CD4-positive, alpha-beta T cell treated with Interleukin-15 for 1 hour (primary cell): Measurements from ENCODE around the gene BORCS6.
"Not testable (repeated sequence)": the region's sequence is repeated elsewhere in the genome, so short reads cannot be mapped to it uniquely, and the experiment has no call there.

Experiments
- DNase-seq: peaks from one replicate; pipeline ENCODE4 v3.0.0-alpha.2; 2020

The BORCS6 gene

GRCh38 chr17:8189711-8190477 is at the start of gene BORCS6:
TSS of gene BORCS6 (minus strand) at chr17:8190180. CDS start at chr17:8190140, 40 bp downstream.
- DNase-seq = peak; percentile 98

- DNase-seq = no peak
These were observed 47.9 kb upstream of the BORCS6 start for GRCh38 chr17:8237886-8238285.

GRCh38 chr17:8237175-8237574 is 47.2 kb upstream of the BORCS6 start:
- no peak for DNase-seq

DNA sequence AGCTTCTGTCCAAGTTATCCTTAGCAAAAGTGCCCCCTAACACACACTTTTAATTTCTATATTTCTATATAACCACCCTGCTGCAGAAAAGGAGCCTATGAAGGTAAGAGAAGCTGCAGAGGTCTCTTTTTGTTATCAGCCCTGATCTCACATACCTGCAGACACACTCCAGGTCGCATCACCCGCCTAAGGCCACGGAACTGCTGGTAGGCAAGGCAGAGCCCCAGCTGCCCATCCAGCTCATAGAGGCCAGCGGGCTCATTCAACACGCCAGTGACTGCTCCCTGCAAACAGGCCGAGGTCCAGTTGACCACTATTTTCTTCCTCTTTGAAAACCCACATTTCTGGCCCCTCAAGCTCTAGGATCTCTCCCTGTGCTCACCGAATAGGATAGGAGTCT is 45.7 kb upstream of the BORCS6 start:
- DNase-seq = no peak

- no peak for DNase-seq
These were observed 44.6 kb upstream of the BORCS6 start for GRCh38 chr17:8234361-8235270.

DNA sequence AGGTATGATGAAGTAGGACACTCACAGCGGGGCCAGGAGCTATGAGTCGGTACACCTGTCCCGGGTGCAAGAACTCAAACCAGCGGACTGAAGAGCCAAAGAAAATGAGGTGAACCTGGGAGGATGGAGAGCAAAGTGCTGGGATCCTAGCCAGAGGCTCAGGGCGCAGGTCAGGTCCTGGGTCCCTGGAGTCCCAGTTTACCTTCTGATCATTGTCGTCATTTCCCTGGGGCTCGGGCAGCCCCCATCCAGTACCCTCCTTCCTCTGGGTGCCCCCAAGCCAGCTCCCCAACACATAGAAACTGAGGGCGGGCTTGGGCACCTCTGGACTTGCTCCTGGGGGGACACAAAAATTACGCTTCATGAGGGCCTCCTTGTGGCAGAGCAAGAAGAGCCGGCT is 41.7 kb upstream of the BORCS6 start:
- DNase-seq = no peak

GRCh38 chr17:8227238-8227581 is 37.2 kb upstream of the BORCS6 start:
- DNase-seq = no peak

DNA sequence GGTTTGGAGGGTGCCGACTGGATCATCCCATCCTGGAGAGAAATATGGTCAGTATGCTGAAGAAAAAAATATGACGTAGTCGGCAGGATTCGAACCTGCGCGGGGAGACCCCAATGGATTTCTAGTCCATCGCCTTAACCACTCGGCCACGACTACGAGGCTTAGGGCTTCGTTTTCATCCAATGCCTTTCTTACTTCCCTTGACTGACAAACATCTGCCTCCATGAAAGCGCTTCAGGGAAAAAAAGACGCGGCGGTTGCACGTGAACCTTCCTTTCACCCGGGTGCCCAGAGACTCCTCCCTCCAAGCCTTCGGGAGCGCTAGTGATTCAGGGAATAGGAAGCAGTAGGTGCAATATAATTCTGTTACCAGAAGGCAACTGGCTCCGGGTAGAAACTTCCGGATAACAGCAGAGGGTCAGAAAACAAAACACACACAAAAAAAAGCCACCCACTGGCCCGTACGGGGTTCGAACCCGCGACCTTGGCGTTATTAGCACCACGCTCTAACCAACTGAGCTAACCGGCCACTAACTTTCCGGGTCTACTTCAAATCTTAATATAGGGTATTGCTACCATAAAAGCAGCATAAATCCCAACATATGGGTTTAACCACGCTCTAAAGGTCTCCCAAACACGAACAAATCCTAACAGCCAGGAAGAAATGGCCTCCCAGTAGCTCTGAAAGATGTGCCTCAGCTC is 36.7 kb upstream of the BORCS6 start:
- peak; percentile 59 for DNase-seq

DNA sequence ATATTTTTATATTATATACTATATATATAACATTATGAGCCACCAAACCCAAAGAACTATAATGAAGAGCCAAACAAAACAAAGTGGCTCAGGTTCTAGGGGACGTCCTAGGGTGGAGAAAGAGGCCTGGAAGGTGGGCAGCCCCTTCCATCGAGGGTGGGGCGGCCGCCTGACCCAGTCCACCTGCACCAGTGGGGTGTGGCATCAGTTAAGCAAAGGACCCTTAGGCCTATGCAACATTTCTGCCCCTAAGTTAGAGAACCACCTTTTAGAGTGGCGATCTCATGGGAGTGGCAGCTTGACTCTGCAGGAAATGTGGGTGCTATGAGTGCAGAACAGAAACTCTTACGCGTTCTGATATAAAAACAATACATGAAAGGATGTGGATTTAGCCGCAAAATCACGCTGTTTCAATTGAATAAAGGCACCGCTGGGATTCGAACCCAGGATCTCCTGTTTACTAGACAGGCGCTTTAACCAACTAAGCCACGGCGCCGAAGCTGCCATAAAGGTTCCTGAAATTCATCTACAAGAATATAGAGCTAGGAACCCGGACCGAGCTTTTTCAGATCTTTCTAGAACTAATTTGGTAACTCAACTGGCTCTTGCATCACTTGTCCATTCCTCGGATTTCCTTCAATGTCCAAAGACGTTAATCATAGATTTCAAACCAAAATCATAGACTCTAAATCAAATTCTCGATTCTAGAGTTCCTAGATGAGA is 36.0 kb upstream of the BORCS6 start:
- peak; percentile 72 for DNase-seq

DNA sequence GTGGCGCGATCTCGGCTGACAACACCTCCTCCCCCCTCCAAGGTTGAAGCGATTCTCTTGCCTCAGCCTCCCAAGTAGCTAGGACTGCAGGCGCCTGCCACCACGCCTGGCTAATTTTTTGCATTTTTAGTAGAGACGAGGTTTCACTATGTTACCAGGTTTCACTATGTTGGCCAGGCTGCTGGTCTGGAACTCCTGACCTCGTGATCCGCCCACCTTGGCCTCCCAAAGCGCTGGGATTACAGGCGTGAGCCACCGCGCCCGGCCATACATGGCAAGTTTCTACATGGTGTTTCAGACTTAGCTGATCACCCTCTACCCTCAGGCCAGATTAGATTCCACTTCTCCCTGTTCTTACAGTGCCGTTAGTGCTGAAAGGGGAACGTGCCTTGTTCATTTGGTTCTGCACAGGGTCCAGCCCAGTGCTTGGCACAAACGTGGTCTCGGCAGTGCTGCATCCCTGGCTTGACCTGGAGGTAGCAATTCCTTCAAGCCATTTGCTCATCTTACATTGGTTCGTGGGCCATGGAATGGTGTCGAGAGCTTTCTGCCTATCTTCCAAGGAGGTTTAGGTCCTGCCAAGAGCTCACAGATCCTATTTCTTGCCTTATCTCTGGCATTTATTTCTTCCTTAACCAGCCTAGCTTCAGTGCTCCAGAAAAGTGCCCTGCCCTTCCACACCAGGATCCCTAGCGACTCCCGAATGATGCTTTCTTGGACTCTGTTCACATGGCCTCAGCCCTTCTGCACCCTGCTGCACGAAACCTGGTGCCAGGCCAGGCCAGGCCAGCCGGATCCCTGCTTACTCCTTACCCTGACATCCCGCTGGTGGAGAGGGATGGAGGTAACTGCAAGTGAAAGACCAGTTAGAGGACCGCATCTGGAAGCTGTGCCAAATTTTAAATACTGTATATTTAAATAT is 35.2 kb upstream of the BORCS6 start:
- DNase-seq = no peak

- peak; percentile 58 for DNase-seq
These were observed 33.6 kb upstream of the BORCS6 start for GRCh38 chr17:8223356-8224126.

GRCh38 chr17:8222630-8223355 is 32.8 kb upstream of the BORCS6 start:
- DNase-seq = peak; percentile 91

DNA sequence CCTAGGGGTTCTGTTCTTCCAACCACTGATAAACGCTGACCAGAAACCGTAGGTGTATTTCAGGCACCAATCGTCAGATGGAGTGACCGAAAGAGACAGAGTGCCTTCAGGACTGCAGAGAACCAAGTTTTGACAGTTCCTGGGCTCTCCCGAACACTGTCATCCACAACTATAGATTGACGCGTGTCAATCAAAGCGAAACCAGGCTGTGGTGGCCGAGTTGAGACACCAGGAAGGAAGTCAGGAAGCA is 32.3 kb upstream of the BORCS6 start:
- DNase-seq = peak; percentile 83

DNA sequence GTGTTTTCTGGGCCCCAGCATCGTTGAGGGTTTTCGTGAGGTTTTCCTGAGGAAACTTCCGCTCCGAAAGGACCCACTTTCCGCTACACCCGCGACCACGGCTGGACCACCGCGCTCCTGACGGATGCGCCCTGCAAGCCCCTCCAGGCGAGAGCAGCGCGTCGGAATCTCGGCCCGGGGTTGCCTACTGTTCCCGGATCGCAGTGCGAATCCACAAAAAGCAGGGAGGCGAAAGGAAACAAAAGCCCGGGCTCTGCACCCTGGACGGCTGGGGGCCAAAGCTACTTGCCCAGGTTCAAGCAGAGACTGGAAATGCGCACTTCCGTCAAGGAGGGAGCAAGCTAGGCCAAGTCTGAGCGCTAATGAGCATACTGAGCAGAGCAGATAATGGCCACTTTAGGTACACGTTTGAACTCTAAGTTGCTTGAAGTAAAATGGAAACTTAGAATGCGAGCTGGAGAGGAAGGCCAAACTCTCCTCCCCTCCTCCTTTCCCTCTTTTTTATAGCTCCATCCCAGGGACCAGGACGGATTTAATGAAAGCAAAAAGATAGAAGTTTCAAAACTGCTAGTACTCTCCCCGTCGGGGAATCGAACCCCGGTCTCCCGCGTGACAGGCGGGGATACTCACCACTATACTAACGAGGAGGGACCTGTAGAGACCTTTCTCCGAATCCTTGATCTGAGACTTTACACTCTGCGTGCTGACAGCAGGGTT is 31.8 kb upstream of the BORCS6 start:
- peak; percentile 90 for DNase-seq

DNA sequence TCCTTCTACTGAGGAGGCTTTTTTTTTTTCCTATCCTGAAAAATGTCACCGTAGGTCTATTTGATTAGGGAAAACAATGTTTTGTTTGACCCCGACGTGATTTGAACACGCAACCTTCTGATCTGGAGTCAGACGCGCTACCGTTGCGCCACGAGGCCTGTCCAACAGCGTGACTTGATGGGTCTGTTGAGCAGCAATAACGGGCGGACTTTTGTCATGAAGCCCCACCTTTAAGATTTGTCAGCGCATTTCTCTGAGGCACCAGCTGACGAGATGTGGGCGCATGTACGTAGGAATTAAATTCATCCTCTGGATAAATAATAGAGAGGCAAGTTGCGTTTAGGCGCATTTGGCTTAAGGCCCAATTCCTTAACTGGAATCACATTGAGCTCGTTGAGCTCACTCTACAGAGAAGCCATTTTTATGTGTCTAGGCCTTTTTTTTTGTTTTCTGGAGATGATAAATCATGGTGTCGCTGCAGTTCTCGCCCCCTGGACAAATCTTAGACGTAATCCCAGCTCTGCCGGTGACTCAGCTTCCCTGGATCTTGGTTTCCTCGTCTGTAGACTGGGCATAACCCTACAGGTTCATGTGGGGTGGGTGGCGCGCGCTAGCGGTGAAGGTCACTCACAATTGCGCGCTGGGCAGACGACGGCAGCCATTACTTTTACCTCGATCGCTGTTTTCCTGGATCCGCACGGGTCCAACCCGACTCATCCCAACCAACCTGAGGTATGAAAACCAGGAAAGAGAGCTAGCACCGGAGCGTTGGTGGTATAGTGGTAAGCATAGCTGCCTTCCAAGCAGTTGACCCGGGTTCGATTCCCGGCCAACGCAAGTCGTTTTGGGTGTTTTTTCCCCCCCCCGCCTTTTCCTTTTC is 31.0 kb upstream of the BORCS6 start:
- DNase-seq = peak; percentile 90

GRCh38 chr17:8214000-8214399 is 24.0 kb upstream of the BORCS6 start:
- DNase-seq = not testable (repeated sequence)

GRCh38 chr17:8212312-8213180 is 22.6 kb upstream of the BORCS6 start:
- no peak for DNase-seq
